HG03175 (cell line): ENCODE results near the gene CD180.
"Not testable (repeated sequence)": the region's sequence is repeated elsewhere in the genome, so short reads cannot be mapped to it uniquely, and the experiment has no call there.

Experiments
- ATAC-seq: cut with Tn5 transposase; IDR thresholded peaks from one replicate; pipeline ENCODE4 v1.9.1; 2021; ENCODE audit warnings: mild to moderate bottlenecking, moderate library complexity; ENCODE audit not compliant: unreplicated experiment

Gene CD180

DNA sequence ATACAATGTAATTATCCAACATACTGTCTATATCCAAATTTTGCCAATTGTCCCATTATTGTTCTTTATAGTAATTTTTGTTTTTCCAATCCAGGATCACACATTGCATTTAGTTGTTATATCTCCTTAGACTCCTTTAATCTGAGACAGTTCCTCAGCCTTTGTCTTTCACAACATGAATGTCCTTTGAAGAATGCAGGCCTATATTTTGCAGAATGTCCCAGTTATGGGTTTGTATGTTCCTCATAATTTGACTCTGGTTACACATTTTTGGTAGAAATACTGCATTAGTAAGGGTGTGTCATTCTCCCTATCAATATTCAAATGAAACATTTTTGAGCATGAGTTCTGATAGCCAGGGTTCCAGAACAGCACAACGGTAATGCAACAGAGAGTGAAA is 6.7 kb downstream of the CD180 start:
- ATAC-seq, result no peak

DNA sequence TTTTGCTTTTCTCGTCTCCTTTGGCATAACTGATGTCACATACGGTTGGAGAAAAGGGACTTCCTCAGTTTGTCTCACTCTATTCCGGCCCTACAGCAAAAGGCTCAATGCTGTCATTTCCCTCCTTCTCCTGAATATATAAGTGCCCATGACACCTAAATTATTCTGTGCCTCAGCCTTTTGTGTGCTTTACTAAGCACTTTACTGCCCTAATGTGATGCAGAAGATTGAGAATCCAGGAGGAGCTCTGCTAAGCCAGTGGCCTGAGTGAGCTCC is 7.6 kb downstream of the CD180 start:
- ATAC-seq, result no peak

DNA sequence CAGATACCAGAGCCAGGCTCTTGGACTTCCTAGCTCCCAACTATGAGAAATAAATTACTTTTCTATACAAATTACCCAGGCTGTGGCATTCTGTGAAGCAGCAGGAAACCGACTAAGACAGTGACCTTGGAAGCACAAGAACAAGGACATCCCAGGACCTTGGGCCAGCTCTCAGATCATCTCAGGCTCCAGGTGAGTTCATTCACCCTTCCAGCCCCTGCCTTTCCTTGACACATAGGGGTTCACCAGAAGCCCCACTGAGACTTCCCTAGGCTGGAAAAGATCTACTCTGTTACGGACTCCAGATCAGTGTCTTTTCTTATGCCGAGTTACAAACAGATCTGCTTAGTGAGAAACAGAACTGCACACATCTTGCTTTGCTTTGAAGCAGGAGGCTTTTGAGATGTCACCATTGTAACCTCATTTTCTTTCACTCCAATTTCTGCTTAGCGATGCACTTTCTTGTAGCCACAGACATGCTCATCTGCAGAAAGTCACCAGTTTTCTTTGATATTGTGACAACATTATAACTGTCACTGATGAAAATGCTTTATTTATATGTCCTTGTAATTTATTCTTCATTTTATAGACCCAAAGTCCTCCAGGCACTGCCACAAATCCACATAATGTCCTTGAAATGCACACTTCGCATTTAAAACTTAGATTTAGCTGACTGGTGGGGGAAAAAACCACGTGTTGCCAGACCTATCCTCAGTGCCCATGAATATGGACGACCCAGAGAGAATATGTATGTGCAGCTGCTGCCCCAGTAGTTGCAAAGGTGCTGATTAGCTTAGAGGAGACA is 8.1 kb downstream of the CD180 start:
- ATAC-seq, result no peak

DNA sequence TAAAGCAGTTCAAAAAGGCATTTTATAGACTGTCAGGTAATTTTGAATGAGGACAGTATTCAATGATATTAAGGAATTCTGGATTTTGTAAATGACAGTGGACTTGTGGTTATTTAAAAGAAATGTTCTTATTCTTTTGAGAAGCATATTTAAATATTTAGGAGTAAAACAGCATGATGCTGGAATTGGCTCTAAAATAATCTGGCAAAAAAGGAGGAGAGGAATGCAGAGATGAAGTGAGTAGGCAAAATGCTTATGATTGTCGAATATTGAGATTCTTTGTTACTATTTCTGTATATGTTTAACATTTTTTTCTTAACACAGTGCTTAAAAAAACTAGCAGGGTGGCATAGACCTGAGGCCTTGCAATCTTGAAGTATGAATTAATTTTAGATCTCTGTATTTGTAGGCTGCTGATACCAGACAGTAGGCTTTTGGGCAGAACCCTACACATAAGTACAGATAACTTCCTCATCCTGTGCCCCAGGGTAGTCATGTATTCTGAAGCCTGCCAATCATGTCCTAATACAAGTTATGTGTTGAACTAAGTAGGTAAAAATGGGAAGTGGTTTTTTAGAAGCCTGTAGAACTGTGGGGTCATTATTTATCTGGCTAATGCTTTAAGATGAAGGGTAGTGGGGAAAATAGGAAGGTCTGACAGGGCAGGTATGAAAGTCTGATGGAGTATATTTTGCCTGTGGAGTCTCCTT is 9.4 kb downstream of the CD180 start:
- ATAC-seq, result peak; percentile 74

DNA sequence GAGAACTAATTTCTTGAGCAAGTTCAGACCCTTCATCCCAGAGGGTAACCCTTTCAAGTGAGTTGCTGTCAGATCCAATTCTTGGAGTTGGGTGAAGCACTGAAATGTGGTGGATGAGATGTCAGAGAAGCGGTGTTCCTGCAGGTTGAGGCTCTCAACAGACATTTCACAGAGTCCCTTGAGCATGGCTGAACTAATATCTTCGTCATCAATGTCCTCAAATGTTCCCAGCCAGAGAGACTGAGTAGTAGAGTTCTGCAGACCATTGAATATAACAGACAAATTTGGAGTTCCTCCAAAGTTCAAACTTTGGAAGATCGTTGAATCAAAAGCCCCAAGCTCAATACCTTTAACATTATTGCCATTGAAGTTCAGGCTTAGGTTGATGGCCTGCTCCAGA is 12.7 kb downstream of the CD180 start:
- ATAC-seq, result no peak

DNA sequence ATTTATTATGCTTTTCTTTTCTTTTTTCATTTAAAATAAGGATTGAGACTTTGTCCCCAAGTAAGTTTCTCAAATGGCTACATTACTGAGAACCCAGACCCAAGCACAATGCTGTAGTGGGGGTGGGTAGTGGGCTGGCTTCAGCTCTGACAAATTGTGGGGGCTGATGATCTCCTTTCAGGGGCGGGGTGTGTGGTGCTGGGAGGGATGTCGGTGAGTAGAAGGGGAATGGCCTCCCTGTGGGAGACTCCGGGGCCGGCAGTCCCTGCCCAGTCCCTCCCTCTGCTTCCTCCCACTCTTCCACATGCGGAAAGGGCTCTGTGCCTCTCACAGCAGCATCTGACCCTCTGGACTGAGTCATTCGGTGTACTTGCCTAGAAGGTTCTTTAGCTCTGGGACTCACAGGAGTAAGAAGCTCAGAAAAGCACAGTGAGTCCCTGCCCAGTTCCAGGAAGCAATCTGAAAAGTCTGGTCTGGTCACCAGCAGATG is 14.3 kb downstream of the CD180 start:
- ATAC-seq, result no peak

DNA sequence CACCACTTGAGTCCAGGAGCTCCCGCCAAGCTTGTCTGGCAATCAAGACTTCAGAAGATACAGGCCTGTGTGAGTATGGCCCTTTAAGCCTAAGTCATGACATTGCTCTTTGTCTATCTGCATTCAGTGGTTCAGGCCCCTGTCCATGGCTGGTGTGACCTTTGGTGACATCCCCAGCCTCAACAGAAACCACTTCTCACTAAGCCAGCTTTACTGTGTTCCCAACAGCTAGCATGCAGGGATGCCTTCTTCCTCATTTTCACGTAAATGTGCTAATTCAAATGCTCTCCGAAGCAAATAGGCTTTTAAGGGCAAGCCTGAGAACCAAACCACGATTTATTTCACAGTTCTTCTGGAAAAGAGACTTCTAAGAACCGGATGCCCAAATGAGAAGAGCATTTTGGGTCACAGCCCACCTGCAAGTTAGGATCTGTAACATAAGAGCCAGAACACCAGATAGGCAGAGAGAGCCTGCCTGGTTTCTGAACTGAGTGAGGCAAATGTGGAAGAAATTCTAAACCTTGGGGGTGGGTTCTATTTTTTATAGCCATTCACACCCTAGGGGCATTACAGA is 14.9 kb downstream of the CD180 start:
- ATAC-seq, result no peak

DNA sequence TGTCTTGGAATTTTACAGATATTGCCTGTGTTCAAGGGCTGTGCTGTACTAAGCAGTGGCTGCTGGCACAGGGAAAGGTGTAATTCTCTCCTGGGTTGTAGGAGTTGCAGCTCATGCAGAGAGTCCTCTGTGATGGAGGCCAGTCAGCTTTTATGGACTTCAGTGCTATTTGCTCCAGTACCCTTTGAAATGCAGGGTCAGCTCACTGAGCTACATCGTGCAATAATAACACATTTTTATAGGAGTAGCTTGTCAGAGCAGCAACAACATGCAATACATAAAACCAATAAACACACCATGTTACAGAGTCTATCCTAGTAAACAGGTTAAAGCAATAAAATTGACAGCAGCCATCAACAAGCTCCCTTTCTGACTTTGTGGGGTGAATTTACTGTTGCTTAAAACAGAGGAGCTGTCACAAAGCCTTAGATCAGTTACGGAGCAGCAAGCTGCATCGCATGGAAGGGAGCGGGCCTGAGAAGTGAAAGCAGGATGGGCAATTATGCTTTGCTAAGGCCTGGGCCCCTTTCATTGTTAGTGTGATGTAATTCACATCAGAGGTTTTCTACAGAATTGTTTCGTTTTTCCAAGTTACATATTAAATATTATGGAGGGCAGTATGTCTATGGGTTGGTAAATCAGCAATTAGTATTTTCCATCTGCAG is 16.8 kb downstream of the CD180 start:
- ATAC-seq, result no peak

DNA sequence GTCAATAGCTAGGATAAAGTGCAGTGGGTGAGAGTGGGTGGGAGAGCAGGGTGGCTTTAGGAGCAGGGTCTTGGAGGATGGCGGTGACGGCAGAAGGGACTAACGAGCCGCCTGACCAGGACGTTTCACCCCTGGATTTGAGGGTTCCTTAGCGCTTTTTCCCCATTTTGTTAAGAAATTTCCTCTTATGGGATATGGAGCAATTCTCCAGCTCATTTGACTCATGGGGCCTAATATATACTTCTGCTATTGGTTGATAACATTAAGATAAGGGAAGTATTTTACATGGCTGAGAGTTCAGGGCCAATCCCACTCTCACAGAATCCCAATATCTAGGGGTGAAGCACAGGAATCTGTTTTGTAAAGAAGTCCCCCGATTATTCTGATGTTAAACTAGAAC is 17.6 kb downstream of the CD180 start:
- ATAC-seq, result no peak

DNA sequence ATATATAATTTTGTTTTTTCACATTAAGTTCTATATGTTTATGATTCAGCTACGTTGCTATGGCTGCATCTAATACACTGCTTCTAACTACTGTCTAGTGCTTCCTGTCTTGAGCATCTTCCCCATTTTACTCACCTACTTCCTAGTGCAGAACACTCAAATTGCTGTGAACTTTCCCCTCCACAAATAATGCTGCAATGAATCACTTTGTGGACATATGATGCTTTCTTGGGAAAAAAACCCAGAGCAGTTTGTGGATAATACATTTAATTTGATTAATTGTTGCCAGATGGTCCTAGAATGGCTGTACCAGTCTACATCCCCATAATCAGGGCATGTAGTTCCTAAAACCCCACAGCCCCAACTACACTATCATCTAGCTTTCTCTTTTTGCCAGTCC is 18.5 kb downstream of the CD180 start:
- no peak for ATAC-seq

DNA sequence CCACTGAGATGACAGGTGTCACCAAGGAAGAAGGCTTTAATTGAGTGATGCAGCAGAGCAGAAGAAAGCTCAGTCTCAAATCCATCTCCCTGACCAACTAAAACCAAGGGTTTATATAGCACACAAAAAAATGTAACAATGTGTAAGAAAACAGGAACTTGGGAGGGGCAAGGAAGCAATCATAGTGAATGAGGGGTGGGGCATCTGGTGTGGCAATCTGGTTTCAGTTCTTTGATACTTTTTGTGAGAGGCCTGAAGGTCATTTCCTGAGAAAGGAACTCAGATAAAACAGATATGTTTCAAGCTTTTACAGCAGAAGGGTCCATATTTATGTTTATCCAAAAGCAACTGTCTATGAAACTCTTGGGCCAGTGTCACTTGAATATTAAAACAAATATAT is 19.7 kb downstream of the CD180 start:
- no peak for ATAC-seq

DNA sequence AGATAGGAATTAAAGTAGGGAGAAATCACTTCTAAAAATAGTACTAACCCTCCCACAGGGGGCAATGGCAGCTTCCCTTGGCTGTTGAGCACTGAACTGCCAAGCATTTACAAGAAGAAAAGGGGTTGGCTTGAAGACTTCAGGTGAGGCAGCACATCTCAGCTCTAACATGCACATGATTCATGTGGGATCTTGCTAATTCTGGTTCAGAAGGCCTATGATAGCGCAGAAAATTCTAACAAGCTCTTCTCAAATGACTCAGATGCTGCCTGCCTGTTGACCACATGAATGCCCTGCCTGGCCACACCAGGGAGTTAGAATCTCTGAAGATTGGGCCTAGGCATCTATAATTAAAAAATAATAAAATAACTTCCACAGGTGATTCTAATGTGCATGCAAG is 22.6 kb downstream of the CD180 start:
- ATAC-seq, result no peak

DNA sequence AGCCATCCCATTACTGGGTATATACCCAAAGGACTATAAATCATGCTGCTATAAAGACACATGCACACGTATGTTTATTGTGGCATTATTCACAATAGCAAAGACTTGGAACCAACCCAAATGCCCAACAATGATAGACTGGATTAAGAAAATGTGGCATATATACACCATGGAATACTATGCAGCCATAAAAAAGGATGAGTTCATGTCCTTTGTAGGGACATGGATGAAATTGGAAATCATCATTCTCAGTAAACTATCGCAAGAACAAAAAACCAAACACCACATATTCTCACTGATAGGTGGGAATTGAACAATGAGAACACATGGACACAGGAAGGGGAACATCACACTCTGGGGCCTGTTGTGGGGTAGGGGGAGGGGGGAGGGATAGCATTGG is 23.2 kb downstream of the CD180 start:
- not testable (repeated sequence) for ATAC-seq

DNA sequence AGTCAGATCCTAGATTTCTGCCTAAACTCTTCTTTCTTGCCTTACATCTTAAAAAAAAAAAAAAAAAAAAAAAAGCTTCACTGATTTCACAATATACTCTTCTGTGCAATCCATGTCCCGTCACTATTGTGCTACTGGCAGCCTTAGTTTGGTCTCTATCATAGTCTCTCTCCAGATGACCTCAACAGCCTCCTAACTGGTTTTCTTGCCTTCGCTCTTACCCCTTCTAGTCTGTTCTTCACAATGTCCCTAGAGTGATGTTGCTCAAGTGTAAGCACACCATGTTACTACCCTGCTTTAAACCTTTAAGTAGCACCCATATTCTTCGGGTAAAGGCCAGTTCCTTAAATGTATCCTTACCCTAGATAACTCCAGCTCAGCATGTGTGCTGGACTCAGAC is 25.8 kb downstream of the CD180 start:
- no peak for ATAC-seq

DNA sequence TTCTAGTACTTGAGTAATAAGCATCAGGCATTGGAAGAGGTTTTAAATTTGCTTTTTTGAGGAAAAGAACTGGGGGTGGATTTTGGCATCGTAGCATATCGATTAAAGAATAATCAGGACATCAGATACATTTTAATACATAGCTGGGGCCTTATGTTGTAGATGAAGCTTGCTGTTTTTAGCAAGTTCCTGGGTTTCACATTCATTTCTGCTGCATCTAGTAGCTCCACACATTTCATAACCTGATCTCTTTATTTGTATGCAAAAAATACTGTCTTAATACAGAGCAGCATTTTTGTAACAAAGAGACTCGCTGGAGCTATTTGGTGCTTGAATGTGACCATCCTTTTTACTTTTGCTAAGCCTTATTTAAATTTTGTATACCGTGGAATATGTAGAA is 28.5 kb downstream of the CD180 start:
- ATAC-seq, result no peak

DNA sequence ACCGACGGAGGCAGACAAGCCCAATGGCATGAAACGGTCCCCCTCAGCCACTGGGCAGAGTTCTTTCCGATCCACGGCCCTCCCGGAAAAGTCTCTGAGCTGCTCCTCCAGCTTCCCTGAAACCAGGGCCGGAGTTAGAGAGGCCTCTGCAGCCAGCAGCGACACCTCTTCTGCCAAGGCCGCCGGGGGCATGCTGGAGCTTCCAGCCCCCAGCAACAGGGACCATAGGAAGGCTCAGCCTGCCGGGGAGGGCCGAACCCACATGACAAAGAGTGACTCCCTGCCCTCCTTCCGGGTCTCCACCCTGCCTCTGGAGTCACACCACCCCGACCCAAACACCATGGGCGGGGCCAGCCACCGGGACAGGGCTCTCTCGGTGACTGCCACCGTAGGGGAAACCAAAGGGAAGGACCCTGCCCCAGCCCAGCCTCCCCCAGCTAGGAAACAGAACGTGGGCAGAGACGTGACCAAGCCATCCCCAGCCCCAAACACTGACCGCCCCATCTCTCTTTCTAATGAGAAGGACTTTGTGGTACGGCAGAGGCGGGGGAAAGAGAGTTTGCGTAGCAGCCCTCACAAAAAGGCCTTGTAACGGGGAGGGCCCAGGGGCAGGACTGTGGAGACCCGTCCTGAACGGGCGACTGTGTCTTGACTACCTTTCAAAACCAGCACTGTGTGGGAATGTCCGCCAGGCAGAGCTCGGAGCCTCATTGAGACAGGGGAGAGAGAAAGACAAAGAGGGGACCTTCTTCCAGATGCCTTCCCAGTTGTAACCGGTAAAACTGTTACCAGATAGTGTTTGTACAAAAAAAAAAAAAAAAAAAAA is 29.9 kb downstream of the CD180 start:
- peak; percentile 63 for ATAC-seq

DNA sequence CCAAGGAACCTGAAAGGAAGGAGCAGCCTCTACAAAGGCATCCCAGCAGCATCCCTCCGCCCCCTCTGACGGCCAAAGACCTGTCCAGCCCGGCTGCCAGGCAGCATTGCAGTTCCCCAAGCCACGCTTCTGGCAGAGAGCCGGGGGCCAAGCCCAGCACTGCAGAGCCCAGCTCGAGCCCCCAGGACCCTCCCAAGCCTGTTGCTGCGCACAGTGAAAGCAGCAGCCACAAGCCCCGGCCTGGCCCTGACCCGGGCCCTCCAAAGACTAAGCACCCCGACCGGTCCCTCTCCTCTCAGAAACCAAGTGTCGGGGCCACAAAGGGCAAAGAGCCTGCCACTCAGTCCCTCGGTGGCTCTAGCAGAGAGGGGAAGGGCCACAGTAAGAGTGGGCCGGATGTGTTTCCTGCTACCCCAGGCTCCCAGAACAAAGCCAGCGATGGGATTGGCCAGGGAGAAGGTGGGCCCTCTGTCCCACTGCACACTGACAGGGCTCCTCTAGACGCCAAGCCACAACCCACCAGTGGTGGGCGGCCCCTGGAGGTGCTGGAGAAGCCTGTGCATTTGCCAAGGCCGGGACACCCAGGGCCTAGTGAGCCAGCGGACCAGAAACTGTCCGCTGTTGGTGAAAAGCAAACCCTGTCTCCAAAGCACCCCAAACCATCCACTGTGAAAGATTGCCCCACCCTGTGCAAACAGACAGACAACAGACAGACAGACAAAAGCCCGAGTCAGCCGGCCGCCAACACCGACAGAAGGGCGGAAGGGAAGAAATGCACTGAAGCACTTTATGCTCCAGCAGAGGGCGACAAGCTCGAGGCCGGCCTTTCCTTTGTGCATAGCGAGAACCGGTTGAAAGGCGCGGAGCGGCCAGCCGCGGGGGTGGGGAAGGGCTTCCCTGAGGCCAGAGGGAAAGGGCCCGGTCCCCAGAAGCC is 30.8 kb downstream of the CD180 start:
- ATAC-seq, result peak; percentile 91

DNA sequence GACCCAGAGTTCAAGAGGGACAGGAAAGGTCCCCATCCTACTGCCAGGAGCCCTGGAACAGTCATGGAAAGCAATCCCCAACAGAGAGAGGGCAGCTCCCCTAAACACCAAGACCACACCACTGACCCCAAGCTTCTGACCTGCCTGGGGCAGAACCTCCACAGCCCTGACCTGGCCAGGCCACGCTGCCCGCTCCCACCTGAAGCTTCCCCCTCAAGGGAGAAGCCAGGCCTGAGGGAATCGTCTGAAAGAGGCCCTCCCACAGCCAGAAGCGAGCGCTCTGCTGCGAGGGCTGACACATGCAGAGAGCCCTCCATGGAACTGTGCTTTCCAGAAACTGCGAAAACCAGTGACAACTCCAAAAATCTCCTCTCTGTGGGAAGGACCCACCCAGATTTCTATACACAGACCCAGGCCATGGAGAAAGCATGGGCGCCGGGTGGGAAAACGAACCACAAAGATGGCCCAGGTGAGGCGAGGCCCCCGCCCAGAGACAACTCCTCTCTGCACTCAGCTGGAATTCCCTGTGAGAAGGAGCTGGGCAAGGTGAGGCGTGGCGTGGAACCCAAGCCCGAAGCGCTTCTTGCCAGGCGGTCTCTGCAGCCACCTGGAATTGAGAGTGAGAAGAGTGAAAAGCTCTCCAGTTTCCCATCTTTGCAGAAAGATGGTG is 31.6 kb downstream of the CD180 start:
- ATAC-seq, result no peak

DNA sequence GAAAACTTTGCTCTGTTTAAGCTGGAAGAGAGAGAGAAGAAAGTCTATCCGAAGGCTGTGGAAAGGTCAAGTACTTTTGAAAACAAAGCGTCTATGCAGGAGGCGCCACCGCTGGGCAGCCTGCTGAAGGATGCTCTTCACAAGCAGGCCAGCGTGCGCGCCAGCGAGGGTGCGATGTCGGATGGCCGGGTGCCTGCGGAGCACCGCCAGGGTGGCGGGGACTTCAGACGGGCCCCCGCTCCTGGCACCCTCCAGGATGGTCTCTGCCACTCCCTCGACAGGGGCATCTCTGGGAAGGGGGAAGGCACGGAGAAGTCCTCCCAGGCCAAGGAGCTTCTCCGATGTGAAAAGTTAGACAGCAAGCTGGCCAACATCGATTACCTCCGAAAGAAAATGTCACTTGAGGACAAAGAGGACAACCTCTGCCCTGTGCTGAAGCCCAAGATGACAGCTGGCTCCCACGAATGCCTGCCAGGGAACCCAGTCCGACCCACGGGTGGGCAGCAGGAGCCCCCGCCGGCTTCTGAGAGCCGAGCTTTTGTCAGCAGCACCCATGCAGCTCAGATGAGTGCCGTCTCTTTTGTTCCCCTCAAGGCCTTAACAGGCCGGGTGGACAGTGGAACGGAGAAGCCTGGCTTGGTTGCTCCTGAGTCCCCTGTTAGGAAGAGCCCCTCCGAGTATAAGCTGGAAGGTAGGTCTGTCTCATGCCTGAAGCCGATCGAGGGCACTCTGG is 32.6 kb downstream of the CD180 start:
- ATAC-seq, result no peak
